Astrocyte (in vitro differentiated cells and primary cell): ENCODE measurements around the gene ADGRL1. TPM values are rescaled to one million over a fixed set of nuclear protein-coding genes. Genes with fewer than 3 reads are reported as not detected.

Source experiments
- DNase-seq: peaks from one replicate; pipeline ENCODE4 v3.0.0-alpha.2; 2010; ENCODE audit warnings: low read depth
- FAIRE-seq: peaks from 2 replicates; lab custom pipeline; 2011; peaks lifted over from hg19 to GRCh38; lab: Jason Lieb, UNC
- H2AFZ ChIP-seq: 2 replicates; pipeline ENCODE4 v1.6.0; 2012; ENCODE audit warnings: low read depth, low read length, inconsistent platforms
- H3K27ac ChIP-seq: 2 replicates; pipeline ENCODE4 v1.5.1; 2011; ENCODE audit warnings: low read depth, low read length, inconsistent platforms
- H3K27me3 ChIP-seq: 2 replicates; pipeline ENCODE4 v1.6.0; 2011; ENCODE audit warnings: low read length, inconsistent platforms; ENCODE audit not compliant: insufficient read depth
- H3K36me3 ChIP-seq: 2 replicates; pipeline ENCODE4 v1.5.1; 2011; ENCODE audit warnings: low read length, inconsistent platforms; ENCODE audit not compliant: insufficient read depth
- H3K4me1 ChIP-seq: 2 replicates; pipeline ENCODE4 v1.5.1; 2011; ENCODE audit warnings: low read length, inconsistent platforms; ENCODE audit not compliant: insufficient read depth
- H3K4me2 ChIP-seq: 2 replicates; pipeline ENCODE4 v1.6.0; 2012; ENCODE audit warnings: low read length, inconsistent platforms
- H3K4me3 ChIP-seq: 2 replicates; pipeline ENCODE4 v1.5.1; 2011; ENCODE audit warnings: low read depth, mild to moderate bottlenecking, low read length, inconsistent platforms; ENCODE audit not compliant: insufficient read depth
- H3K79me2 ChIP-seq: 2 replicates; pipeline ENCODE4 v1.6.0; 2012; ENCODE audit warnings: mild to moderate bottlenecking, low read length, inconsistent platforms; ENCODE audit not compliant: insufficient read depth
- H3K9ac ChIP-seq: 2 replicates; pipeline ENCODE4 v1.6.0; 2012; ENCODE audit warnings: mild to moderate bottlenecking, low read length, inconsistent platforms
- H3K9me3 ChIP-seq: 2 replicates; pipeline ENCODE4 v1.5.1; 2012; ENCODE audit warnings: low read depth, mild to moderate bottlenecking, low read length, inconsistent platforms; ENCODE audit not compliant: insufficient read depth
- H4K20me1 ChIP-seq: 2 replicates; pipeline ENCODE4 v1.6.0; 2012; ENCODE audit warnings: low read length, inconsistent platforms; ENCODE audit not compliant: insufficient read depth
- H3K27ac Mint-ChIP-seq: one replicate; pipeline ENCODE4 v1.8.0; 2021; ENCODE audit warnings: mild to moderate bottlenecking, mixed read lengths; ENCODE audit not compliant: unreplicated experiment
- H3K27me3 Mint-ChIP-seq: one replicate; pipeline ENCODE4 v1.8.0; 2021; ENCODE audit warnings: low read depth, mixed read lengths; ENCODE audit not compliant: unreplicated experiment
- H3K36me3 Mint-ChIP-seq: one replicate; pipeline ENCODE4 v1.8.0; 2021; ENCODE audit warnings: low read depth, mixed read lengths; ENCODE audit not compliant: unreplicated experiment
- H3K4me1 Mint-ChIP-seq: one replicate; pipeline ENCODE4 v1.8.0; 2021; ENCODE audit warnings: low read depth, mixed read lengths; ENCODE audit not compliant: unreplicated experiment
- H3K4me3 Mint-ChIP-seq: one replicate; pipeline ENCODE4 v1.8.0; 2021; ENCODE audit warnings: mild to moderate bottlenecking, moderate library complexity, mixed read lengths; ENCODE audit not compliant: unreplicated experiment
- H3K9me3 Mint-ChIP-seq: one replicate; pipeline ENCODE4 v1.8.0; 2021; ENCODE audit warnings: mild to moderate bottlenecking, mixed read lengths; ENCODE audit not compliant: unreplicated experiment
- EZH2 ChIP-seq: IDR thresholded peaks from 2 replicates; pipeline ENCODE4 v1.6.1; 2012; ENCODE audit warnings: mild to moderate bottlenecking, low read length, inconsistent platforms; ENCODE audit not compliant: insufficient read depth
- total RNA-seq: library from RNA; stranded (reverse); gene quantifications from 2 replicates; pipeline ENCODE4 v1.2.1, GENCODE V29; 2021
- TF ChIP-seq, protein P1 (sequence below): IDR thresholded peaks from 2 replicates; pipeline ENCODE4 v1.5.1; 2011; ENCODE audit warnings: low read depth, mild to moderate bottlenecking, inconsistent platforms, low read length, moderate library complexity; ENCODE audit not compliant: insufficient read depth

Gene ADGRL1
- total RNA-seq, 1 donor from 2014 or later, result 40.9 TPM

DNA sequence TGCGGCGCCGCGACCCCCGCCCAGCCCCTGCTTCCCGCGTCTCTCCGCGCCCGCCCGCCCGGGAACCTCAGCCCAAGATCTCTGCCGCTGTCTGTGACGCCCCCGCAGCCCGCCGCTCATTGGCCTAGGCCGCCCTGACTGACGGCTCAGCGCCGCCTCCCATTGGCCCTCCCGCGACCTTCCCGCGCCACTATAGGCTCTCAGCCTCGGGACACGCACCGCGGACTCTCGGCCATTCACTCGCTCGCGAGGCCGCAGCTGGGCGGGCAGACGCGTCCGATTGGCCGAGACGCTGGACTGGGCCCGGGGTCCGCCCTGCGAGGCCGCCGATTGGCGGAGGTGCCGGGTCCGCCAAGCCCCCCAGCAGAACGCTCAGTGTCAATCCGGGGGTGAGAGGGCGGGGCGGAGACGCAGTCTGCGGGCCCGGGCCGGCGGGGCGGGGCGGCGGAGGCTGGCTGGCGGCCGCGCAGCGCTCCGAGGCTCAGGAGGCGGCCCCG, 88.3 kb downstream of the ADGRL1 start, which contains the start of gene PRKACA:
Gene PRKACA (minus strand): TSS at position 95 of the 497 bp plus-strand sequence. CDS start 215 bp downstream, outside the sequence.
- Histone ChIP-seq H3K79me2 (peaks cover 45% of the 10 kb centered on the region), H3K9me3 (no peaks in the 10 kb centered on the region), H3K27me3 (no peaks in the 10 kb centered on the region), H3K4me1 (peaks cover 28% of the 10 kb centered on the region), H3K4me3 (peak within 1 kb of the TSS; percentile 90), H3K9ac (peak within 1 kb of the TSS; percentile 85), H4K20me1 (peaks cover 39% of the 10 kb centered on the region), H2AFZ (peak within 1 kb of the TSS; percentile 71), H3K36me3 (no peaks in the 10 kb centered on the region), H3K4me2 (peak within 1 kb of the TSS; percentile 100), H3K27ac (peak within 1 kb of the TSS; percentile 66)
- FAIRE-seq (no peak), DNase-seq (peak; percentile 97)
- H3K4me1 Mint-ChIP-seq, result peaks cover 21% of the 10 kb centered on the region
- no peaks in the 10 kb centered on the region for H3K9me3 Mint-ChIP-seq
- H3K27me3 Mint-ChIP-seq, result no peaks in the 10 kb centered on the region
- H3K36me3 Mint-ChIP-seq, result no peaks in the 10 kb centered on the region
- H3K4me3 Mint-ChIP-seq, result peak within 1 kb of the TSS; percentile 95
- TF ChIP-seq, protein P1, sequence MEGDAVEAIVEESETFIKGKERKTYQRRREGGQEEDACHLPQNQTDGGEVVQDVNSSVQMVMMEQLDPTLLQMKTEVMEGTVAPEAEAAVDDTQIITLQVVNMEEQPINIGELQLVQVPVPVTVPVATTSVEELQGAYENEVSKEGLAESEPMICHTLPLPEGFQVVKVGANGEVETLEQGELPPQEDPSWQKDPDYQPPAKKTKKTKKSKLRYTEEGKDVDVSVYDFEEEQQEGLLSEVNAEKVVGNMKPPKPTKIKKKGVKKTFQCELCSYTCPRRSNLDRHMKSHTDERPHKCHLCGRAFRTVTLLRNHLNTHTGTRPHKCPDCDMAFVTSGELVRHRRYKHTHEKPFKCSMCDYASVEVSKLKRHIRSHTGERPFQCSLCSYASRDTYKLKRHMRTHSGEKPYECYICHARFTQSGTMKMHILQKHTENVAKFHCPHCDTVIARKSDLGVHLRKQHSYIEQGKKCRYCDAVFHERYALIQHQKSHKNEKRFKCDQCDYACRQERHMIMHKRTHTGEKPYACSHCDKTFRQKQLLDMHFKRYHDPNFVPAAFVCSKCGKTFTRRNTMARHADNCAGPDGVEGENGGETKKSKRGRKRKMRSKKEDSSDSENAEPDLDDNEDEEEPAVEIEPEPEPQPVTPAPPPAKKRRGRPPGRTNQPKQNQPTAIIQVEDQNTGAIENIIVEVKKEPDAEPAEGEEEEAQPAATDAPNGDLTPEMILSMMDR, result no peak
- peak; percentile 64 for TF ChIP-seq EZH2
- H3K27ac Mint-ChIP-seq, result peak within 1 kb of the TSS; percentile 43

DNA sequence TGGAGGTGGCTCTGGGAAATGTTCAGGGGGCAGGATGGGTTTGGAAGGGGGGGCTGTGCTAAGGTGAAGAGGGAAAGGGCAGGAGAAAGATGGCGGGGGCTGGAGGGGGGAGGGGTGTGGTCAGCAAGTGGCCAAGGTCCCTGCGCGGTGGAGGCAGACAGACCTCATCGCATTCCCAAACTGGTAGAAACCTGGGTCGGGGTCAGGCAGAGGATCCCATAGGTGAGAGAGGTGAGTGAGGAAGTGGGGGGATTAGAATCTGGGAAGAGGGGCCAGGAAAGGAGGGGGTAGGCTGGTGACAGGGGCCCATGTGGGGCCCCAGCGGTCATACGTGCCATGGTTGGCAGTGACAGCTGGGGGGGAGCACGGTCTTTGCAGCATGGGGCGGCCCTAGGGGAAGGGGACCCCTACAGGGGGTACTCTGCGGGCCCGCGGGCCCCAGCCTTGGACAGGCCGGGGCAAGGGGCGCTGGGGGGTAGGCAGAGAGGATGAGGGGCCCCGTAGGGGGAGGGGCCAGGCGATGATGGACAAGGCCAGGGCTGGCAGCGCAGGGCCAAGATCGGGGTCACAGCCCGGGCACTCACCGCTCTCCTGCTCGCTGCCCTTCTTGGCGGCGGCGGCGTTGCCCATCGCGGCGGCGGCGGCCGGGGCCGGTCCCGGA, 88.9 kb downstream of the ADGRL1 start:
- peak overlapping the region; percentile 26 for H3K27ac ChIP-seq
- Mint-ChIP-seq H3K27ac (peak overlapping the region; percentile 43), H3K36me3 (no peaks in the 10 kb centered on the region), H3K9me3 (no peaks in the 10 kb centered on the region), H3K4me1 (peaks cover 21% of the 10 kb centered on the region), H3K27me3 (no peaks in the 10 kb centered on the region), H3K4me3 (peak overlapping the region; percentile 95)
- H3K36me3 ChIP-seq, result no peaks in the 10 kb centered on the region
- TF ChIP-seq EZH2, result no peak
- TF ChIP-seq, protein P1, result no peak
- FAIRE-seq, result no peak
- peak overlapping the region; percentile 85 for H3K9ac ChIP-seq
- H3K4me1 ChIP-seq, result peaks cover 33% of the 10 kb centered on the region
- H2AFZ ChIP-seq, result peak overlapping the region; percentile 52
- no peaks in the 10 kb centered on the region for H3K27me3 ChIP-seq
- H4K20me1 ChIP-seq, result peaks cover 42% of the 10 kb centered on the region
- H3K4me3 ChIP-seq, result peak overlapping the region; percentile 90
- H3K79me2 ChIP-seq, result peaks cover 51% of the 10 kb centered on the region
- DNase-seq, result no peak
- peak overlapping the region; percentile 100 for H3K4me2 ChIP-seq
- no peaks in the 10 kb centered on the region for H3K9me3 ChIP-seq

DNA sequence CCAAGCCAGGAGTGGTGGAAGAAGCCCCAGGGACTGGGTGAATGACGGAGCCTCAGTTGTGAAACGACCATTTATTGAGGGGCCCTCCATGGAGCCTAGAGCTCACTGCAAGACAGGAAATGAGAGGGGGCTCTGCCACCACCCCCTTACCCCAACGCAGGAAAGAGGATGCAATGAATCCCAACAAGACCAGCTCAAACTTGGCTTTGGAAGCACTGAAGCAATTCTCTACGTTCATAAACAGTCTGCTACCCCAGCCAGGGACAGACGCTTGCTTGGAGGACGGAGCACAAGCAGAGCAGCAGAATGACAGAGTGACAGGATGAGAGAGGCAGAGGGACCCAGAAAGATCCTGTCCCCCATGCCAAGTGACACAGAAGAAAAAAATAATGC, 89.4 kb downstream of the ADGRL1 start:
- H3K4me3 ChIP-seq, result peak overlapping the region; percentile 90
- H2AFZ ChIP-seq, result peak overlapping the region; percentile 52
- peak overlapping the region; percentile 43 for H3K27ac Mint-ChIP-seq
- peaks cover 42% of the 10 kb centered on the region for H4K20me1 ChIP-seq
- H3K4me2 ChIP-seq, result peak overlapping the region; percentile 100
- no peaks in the 10 kb centered on the region for H3K27me3 Mint-ChIP-seq
- H3K36me3 ChIP-seq, result no peaks in the 10 kb centered on the region
- H3K4me1 ChIP-seq, result peaks cover 33% of the 10 kb centered on the region
- H3K9me3 ChIP-seq, result no peaks in the 10 kb centered on the region
- no peak overlapping the region for H3K27ac ChIP-seq
- TF ChIP-seq, protein P1, result no peak
- no peak for TF ChIP-seq EZH2
- H3K36me3 Mint-ChIP-seq, result no peaks in the 10 kb centered on the region
- H3K9me3 Mint-ChIP-seq, result no peaks in the 10 kb centered on the region
- peaks cover 21% of the 10 kb centered on the region for H3K4me1 Mint-ChIP-seq
- H3K4me3 Mint-ChIP-seq, result peak overlapping the region; percentile 95
- H3K27me3 ChIP-seq, result no peaks in the 10 kb centered on the region
- H3K9ac ChIP-seq, result peak overlapping the region; percentile 85
- DNase-seq (no peak), FAIRE-seq (no peak)
- H3K79me2 ChIP-seq, result peaks cover 54% of the 10 kb centered on the region
